Mesodermal cell (in vitro differentiated cells): ENCODE measurements around the gene ADIPOR1.
"Not testable (repeated sequence)": the region's sequence is repeated elsewhere in the genome, so short reads cannot be mapped to it uniquely, and the experiment has no call there.

Source experiments
- H3K27ac ChIP-seq: 2 replicates; pipeline ENCODE4 v1.7.0; 2013; ENCODE audit warnings: mild to moderate bottlenecking, low read depth, low read length, moderate library complexity; ENCODE audit not compliant: severe bottlenecking
- H3K36me3 ChIP-seq: 2 replicates; pipeline ENCODE4 v1.7.1; 2013; ENCODE audit warnings: mild to moderate bottlenecking, low read length, moderate library complexity; ENCODE audit not compliant: control insufficient read depth, insufficient read depth
- H3K4me1 ChIP-seq: one replicate; pipeline ENCODE4 v1.7.1; 2013; ENCODE audit warnings: mild to moderate bottlenecking, low read length; ENCODE audit not compliant: insufficient read depth, control insufficient read depth, poor library complexity, severe bottlenecking
- H3K4me3 ChIP-seq: 2 replicates; pipeline ENCODE4 v1.7.0; 2013; ENCODE audit warnings: low read length, control low read depth, mild to moderate bottlenecking; ENCODE audit not compliant: insufficient read depth, poor library complexity, severe bottlenecking; ENCODE audit errors: extremely low read depth
- H3K9me3 ChIP-seq: 2 replicates; pipeline ENCODE4 v1.7.1; 2013; ENCODE audit warnings: mild to moderate bottlenecking, low read length, moderate library complexity; ENCODE audit not compliant: control insufficient read depth
- WGBS, 2 experiments: methylation state at CpG; one replicate each; pipeline ENCODE4 v1.1.5; 2013; ENCODE audit warnings: missing lambda C conversion rate in 2 of 2; ENCODE audit not compliant: insufficient coverage in 2 of 2; 5-methylcytosine and 5-hydroxymethylcytosine counted together

Gene ADIPOR1

DNA sequence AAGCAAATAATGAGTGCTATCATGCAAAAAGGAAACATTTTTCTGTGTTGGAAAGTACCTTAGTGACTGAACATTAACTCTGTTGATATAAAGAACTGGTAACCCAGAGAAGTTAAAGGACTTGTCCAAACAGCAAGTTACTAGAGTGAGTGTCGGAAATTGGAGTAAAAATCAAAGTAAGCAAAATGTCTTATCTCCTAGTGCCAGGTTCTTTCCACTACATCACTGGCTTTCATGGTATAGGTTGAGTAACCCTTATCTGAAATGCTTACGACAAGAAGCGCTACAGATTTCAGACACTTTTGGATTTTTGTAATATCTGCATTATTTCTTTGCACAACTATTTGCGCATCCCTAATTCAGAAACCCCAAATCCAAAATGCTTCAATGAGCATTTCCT, 52.8 kb downstream of the ADIPOR1 start:
- Histone ChIP-seq H3K27ac (no peak overlapping the region), H3K4me3 (no peak overlapping the region), H3K9me3 (no peaks in the 10 kb centered on the region), H3K4me1 (no peaks in the 10 kb centered on the region), H3K36me3 (peaks cover 59% of the 10 kb centered on the region)
- WGBS, 2 experiments, result 100% methylated on average over 1 to 2 of the region's 4 CpGs

DNA sequence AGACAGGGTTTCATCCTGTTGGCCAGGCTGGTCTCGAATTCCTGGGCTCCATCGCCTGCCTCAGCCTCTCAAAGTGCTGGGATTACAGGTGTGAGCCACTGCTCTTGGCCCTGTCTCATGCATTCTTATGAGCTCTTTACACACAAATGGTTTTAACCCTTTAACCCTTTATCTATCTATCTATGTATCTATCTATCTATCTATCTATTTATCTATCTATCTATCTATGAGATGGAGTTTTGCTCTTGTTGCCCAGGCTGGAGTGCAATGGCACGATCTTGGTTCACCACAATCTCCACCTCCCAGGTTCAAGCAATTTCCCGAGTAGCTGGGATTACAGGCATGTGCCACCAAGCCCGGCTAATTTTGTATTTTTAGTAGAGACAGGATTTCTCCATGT, 54.3 kb downstream of the ADIPOR1 start:
- H3K27ac ChIP-seq, H3K9me3 ChIP-seq, H3K4me1 ChIP-seq, H3K4me3 ChIP-seq: not testable (repeated sequence)
- WGBS, 2 experiments, result 93 to 100% methylated on average over 3 to 4 of the region's 5 CpGs
- H3K36me3 ChIP-seq, result peaks cover 52% of the 10 kb centered on the region

DNA sequence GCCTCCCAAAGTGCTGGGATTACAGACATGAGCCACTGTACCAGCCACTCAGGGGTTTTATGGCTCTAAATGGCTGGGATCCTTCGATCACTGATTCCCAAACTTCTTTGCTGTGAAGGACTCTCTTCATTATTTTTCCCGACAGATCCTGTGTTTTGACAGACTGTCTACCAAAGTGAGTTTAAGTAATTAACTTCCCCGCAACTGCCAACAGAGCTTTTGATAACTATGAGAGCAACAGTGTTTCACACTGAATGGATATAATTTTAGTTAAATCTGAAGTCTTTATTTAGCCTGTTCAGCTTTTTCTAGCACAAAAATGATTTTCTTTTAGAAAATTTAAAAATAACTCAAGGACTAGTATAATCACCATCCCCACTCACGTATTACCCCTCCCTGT, 56.6 kb downstream of the ADIPOR1 start:
- Histone ChIP-seq H3K27ac (no peak overlapping the region), H3K36me3 (peaks cover 60% of the 10 kb centered on the region), H3K4me3 (no peak overlapping the region), H3K9me3 (no peaks in the 10 kb centered on the region), H3K4me1 (no peaks in the 10 kb centered on the region)
- WGBS, 2 experiments, result 91% methylated on average over 1 of the region's 4 CpGs; no CpG with 5 or more reads in 1 of the 2 experiments

DNA sequence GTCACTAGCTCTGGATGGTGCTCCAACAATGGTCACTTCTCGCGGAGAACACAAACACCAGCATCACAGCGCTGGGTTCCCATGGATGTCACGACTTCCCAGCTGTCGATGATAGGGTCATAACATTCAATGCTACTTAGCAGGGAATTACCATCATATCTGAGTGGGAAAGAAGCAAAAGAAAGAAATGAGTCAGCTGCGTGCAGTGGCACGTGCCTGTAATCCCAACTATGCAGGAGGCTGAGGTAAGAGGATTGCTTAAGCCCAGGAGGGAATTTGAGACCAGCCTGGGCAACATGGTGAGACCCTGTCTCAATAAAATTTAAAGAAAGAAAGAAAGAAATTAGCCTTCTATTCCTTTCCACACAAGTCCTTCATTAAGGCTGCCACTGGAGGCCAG, 65.6 kb downstream of the ADIPOR1 start:
- WGBS, 2 experiments, result 94 to 97% methylated on average over 7 of the region's 7 CpGs
- no peak overlapping the region for H3K4me3 ChIP-seq
- H3K4me1 ChIP-seq, result no peaks in the 10 kb centered on the region
- H3K27ac ChIP-seq, result no peak overlapping the region
- H3K9me3 ChIP-seq, result no peaks in the 10 kb centered on the region
- peaks cover 62% of the 10 kb centered on the region for H3K36me3 ChIP-seq
